CD14-positive monocyte (primary cell): ENCODE data around the gene SNAPC4. TPM values are rescaled to one million over a fixed set of nuclear protein-coding genes. Genes with fewer than 3 reads are reported as not detected.
A peak's percentile ranks its signal among the peaks of the same experiment; 100 is the strongest.

Experiments used
- DNase-seq, 3 donors: peaks; one replicate each; pipeline ENCODE4 v3.0.0-alpha.2; 2011 to 2022
- H2AFZ ChIP-seq: 2 replicates; pipeline ENCODE4 v1.6.0; 2012; ENCODE audit warnings: mild to moderate bottlenecking, low read depth, low read length, inconsistent platforms; ENCODE audit not compliant: insufficient read depth, poor library complexity, severe bottlenecking
- H3K27ac ChIP-seq, 2 donors: 1 replicate in 1 of 2; 2 replicates in 1 of 2; pipeline ENCODE4 v1.5.1; 2012 to 2013; ENCODE audit warnings: low read length in 2 of 2, control low read depth in 1 of 2, inconsistent platforms in 1 of 2, low read depth in 1 of 2, mild to moderate bottlenecking in 1 of 2
- H3K27me3 ChIP-seq, 2 donors: one replicate each; pipeline versions ENCODE4 v1.6.0 to v1.6.1; 2011 to 2013; ENCODE audit warnings: low read length in 2 of 2; ENCODE audit not compliant: control insufficient read depth in 2 of 2, insufficient read depth in 2 of 2
- H3K36me3 ChIP-seq, 2 donors: replicated peaks in 1 of 2; 1 replicate in 1 of 2; 2 replicates in 1 of 2; pipeline versions ENCODE4 v1.5.1 to v1.6.1; 2012 to 2013; ENCODE audit warnings: low read length in 2 of 2, control low read depth in 1 of 2, inconsistent platforms in 1 of 2, mild to moderate bottlenecking in 1 of 2; ENCODE audit not compliant: insufficient read depth in 2 of 2, control insufficient read depth in 1 of 2
- H3K4me1 ChIP-seq, 2 donors: 1 replicate in 1 of 2; 2 replicates in 1 of 2; pipeline versions ENCODE4 v1.5.1 to v1.6.1; 2012 to 2013; ENCODE audit warnings: low read length in 2 of 2, control low read depth in 1 of 2, inconsistent platforms in 1 of 2, mild to moderate bottlenecking in 1 of 2, moderate library complexity in 1 of 2; ENCODE audit not compliant: insufficient read depth in 2 of 2, control insufficient read depth in 1 of 2
- H3K4me2 ChIP-seq: replicated peaks from 2 replicates; pipeline ENCODE3; 2012; ENCODE audit warnings: low read length, moderate library complexity, mild to moderate bottlenecking; ENCODE audit not compliant: poor library complexity, severe bottlenecking; ENCODE audit errors: extremely low read depth
- H3K4me3 ChIP-seq, 3 experiments: fragments of 200-600 bp in 1 of 3; sonication (generic) in 1 of 3; replicated peaks in 1 of 3; 1 replicate in 2 of 3; 2 replicates in 1 of 3; pipeline ENCODE4 v1.5.1; 2011 to 2013; ENCODE audit warnings: low read length in 3 of 3, mild to moderate bottlenecking in 3 of 3, control low read depth in 2 of 3, low read depth in 2 of 3, inconsistent platforms in 1 of 3, moderate library complexity in 1 of 3
- H3K79me2 ChIP-seq: 2 replicates; pipeline ENCODE4 v1.6.0; 2012; ENCODE audit warnings: mild to moderate bottlenecking, control low read depth, inconsistent platforms, low read length, moderate library complexity; ENCODE audit not compliant: insufficient read depth
- H3K9ac ChIP-seq: 2 replicates; pipeline ENCODE4 v1.6.0; 2017; ENCODE audit warnings: low read length, mild to moderate bottlenecking; ENCODE audit not compliant: insufficient read depth, poor library complexity, severe bottlenecking
- H3K9me3 ChIP-seq, 2 donors: replicated peaks in 1 of 2; 1 replicate in 1 of 2; 2 replicates in 1 of 2; pipeline versions ENCODE4 v1.5.1 to v1.6.1; 2012 to 2013; ENCODE audit warnings: low read length in 2 of 2, control low read depth in 1 of 2; ENCODE audit not compliant: control insufficient read depth in 1 of 2, insufficient read depth in 1 of 2
- H4K20me1 ChIP-seq: 2 replicates; pipeline ENCODE4 v1.6.0; 2012; ENCODE audit warnings: mild to moderate bottlenecking, low read length, control low read depth, moderate library complexity; ENCODE audit not compliant: insufficient read depth
- H3K27ac Mint-ChIP-seq, 7 donors: one replicate each; pipeline ENCODE4 v1.8.0; 2020; ENCODE audit warnings: mild to moderate bottlenecking in 7 of 7, mixed read lengths in 7 of 7, moderate library complexity in 6 of 7, inconsistent platforms in 2 of 7
- H3K27me3 Mint-ChIP-seq, 3 donors: one replicate each; pipeline ENCODE4 v1.8.0; 2021 to 2022; ENCODE audit warnings: low read depth in 3 of 3, mild to moderate bottlenecking in 3 of 3, mixed read lengths in 3 of 3, moderate library complexity in 3 of 3, inconsistent platforms in 1 of 3
- H3K36me3 Mint-ChIP-seq, 2 donors: one replicate each; pipeline ENCODE4 v1.8.0; 2020; ENCODE audit warnings: mixed read lengths in 2 of 2, inconsistent platforms in 1 of 2, mild to moderate bottlenecking in 1 of 2
- H3K4me1 Mint-ChIP-seq: one replicate; pipeline ENCODE4 v1.8.0; 2020; ENCODE audit warnings: mild to moderate bottlenecking, mixed read lengths
- H3K4me3 Mint-ChIP-seq, 2 donors: one replicate each; pipeline ENCODE4 v1.8.0; 2020; ENCODE audit warnings: mild to moderate bottlenecking in 2 of 2, mixed read lengths in 2 of 2, moderate library complexity in 1 of 2
- H3K9me3 Mint-ChIP-seq, 7 donors: one replicate each; pipeline ENCODE4 v1.8.0; 2020 to 2022; ENCODE audit warnings: mixed read lengths in 7 of 7, mild to moderate bottlenecking in 6 of 7, moderate library complexity in 6 of 7, inconsistent platforms in 2 of 7
- WGBS: methylation state at CpG from one replicate; pipeline ENCODE4 v1.1.5; 2013; ENCODE audit warnings: missing lambda C conversion rate; ENCODE audit not compliant: insufficient coverage; 5-methylcytosine and 5-hydroxymethylcytosine counted together
- intact Hi-C, 2 donors: fragments of 100-400 bp; cut with micrococcal nuclease; formaldehyde crosslinking; loops; one replicate each; pipeline versions ENCODE4 v1.15.0 to v1.15.1; 2023
- polyA plus RNA-seq, 3 donors: library from polyadenylated mRNA; depleted of rRNA in 1 of 3; unstranded in 2 of 3; stranded (reverse) in 1 of 3; fragments of 300-500 nt in 2 of 3; fragments of >200 nt in 1 of 3; fragmentation: Illumina TruSeq in 2 of 3; gene quantifications; 1 replicate in 2 of 3; 2 replicates in 1 of 3; pipeline ENCODE4 v1.2.3, GENCODE V29; 2012 to 2021
- TF ChIP-seq, protein P1 (sequence below): fragments of 200-600 bp; IDR thresholded peaks from one replicate; pipeline ENCODE4 v1.8.0; 2022; ENCODE audit warnings: antibody characterized with exemption, mild to moderate bottlenecking

SNAPC4 gene
- polyA plus RNA-seq, 3 donors = 0.59 to 6.7 (median 1.2) TPM

- H3K27ac ChIP-seq = no peak overlapping the region
- H3K9me3 Mint-ChIP-seq = no peaks in the 10 kb centered on the region
- H3K4me2 ChIP-seq = no peak overlapping the region
- no peaks in the 10 kb centered on the region for H3K36me3 ChIP-seq
- H3K4me3 ChIP-seq = no peak overlapping the region
- intact Hi-C loops = no loop called here
- no peaks in the 10 kb centered on the region for H3K4me1 Mint-ChIP-seq
- H3K9ac ChIP-seq = no peak overlapping the region
- WGBS = 91% methylated on average over 9 of the region's 13 CpGs
- no peaks in the 10 kb centered on the region for H3K36me3 Mint-ChIP-seq
- DNase-seq = no peak
- no peaks in the 10 kb centered on the region for H3K79me2 ChIP-seq
- no peak overlapping the region for H3K4me3 Mint-ChIP-seq
- no peaks in the 10 kb centered on the region for H4K20me1 ChIP-seq
- H3K27ac Mint-ChIP-seq = peak overlapping the region in 1 of 7 donors; percentile 27
- peaks cover 0 to 5% (median 1%) of the 10 kb centered on the region in 3 donors for H3K27me3 Mint-ChIP-seq
- H3K27me3 ChIP-seq = no peaks in the 10 kb centered on the region
- H2AFZ ChIP-seq = no peak overlapping the region
- H3K4me1 ChIP-seq = no peaks in the 10 kb centered on the region
- H3K9me3 ChIP-seq = no peaks in the 10 kb centered on the region
- TF ChIP-seq, protein P1, sequence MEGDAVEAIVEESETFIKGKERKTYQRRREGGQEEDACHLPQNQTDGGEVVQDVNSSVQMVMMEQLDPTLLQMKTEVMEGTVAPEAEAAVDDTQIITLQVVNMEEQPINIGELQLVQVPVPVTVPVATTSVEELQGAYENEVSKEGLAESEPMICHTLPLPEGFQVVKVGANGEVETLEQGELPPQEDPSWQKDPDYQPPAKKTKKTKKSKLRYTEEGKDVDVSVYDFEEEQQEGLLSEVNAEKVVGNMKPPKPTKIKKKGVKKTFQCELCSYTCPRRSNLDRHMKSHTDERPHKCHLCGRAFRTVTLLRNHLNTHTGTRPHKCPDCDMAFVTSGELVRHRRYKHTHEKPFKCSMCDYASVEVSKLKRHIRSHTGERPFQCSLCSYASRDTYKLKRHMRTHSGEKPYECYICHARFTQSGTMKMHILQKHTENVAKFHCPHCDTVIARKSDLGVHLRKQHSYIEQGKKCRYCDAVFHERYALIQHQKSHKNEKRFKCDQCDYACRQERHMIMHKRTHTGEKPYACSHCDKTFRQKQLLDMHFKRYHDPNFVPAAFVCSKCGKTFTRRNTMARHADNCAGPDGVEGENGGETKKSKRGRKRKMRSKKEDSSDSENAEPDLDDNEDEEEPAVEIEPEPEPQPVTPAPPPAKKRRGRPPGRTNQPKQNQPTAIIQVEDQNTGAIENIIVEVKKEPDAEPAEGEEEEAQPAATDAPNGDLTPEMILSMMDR = no peak
Observed at GRCh38 chr9:136353757-136354488, 46.0 kb downstream of the SNAPC4 start.

DNA sequence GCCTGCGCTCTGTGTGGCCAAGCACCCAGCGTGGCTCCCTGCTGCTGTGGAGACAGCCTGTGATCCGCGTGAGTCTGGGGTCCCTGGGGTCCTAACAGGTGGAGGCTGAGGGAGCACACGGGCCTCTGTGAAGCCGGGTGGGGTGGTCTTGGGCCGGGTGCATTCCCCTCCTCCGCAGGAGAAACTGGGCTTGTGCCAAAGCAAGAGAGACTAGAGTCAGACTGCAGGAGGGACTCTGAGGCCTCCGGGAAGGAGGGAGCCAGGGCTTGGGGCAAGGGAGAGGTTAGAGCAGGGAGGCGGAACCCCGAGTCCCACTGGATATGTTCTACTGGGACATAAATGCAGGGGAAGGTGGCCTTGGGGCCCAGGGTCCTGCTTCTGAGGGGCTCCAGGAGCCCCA is 46.9 kb downstream of the SNAPC4 start:
- H3K27ac Mint-ChIP-seq = no peak overlapping the region
- 93% methylated on average over 11 of the region's 11 CpGs for WGBS
- no peak overlapping the region for H3K9ac ChIP-seq

More for the DNA sequence above, 46.9 kb downstream of the SNAPC4 start:
- Histone ChIP-seq H3K9me3 (no peaks in the 10 kb centered on the region), H4K20me1 (no peaks in the 10 kb centered on the region), H3K27me3 (no peaks in the 10 kb centered on the region), H3K27ac (no peak overlapping the region), H3K36me3 (no peaks in the 10 kb centered on the region), H3K4me3 (no peak overlapping the region), H2AFZ (no peak overlapping the region), H3K4me1 (no peaks in the 10 kb centered on the region), H3K4me2 (no peak overlapping the region), H3K79me2 (no peaks in the 10 kb centered on the region)
- DNase-seq = no peak
- peaks cover 0 to 5% (median 1%) of the 10 kb centered on the region in 3 donors for H3K27me3 Mint-ChIP-seq
- H3K9me3 Mint-ChIP-seq = no peaks in the 10 kb centered on the region
- H3K36me3 Mint-ChIP-seq = no peaks in the 10 kb centered on the region
- TF ChIP-seq, protein P1 = no peak
- H3K4me1 Mint-ChIP-seq = no peaks in the 10 kb centered on the region
- no peak overlapping the region for H3K4me3 Mint-ChIP-seq
- intact Hi-C loops = no loop called here
